PFSK-1 (cell line): ENCODE results near the gene PSMB1.

Experiments used
- FOXP2 ChIP-seq: optimal IDR thresholded peaks from 2 replicates; pipeline ENCODE3; 2011; ENCODE audit warnings: borderline replicate concordance, control low read depth, inconsistent platforms; ENCODE audit not compliant: insufficient read depth; ENCODE audit errors: extremely low read length, extremely low read depth
- POLR2AphosphoS5 ChIP-seq: IDR thresholded peaks from 2 replicates; pipeline ENCODE4 v1.6.1; 2012; ENCODE audit warnings: low read depth, mild to moderate bottlenecking, control low read depth, low read length, moderate library complexity
- REST ChIP-seq, 2 experiments: IDR thresholded peaks; 2 replicates each; pipeline versions ENCODE4 v1.6.1 to v1.8.0; 2011 to 2012; ENCODE audit warnings: low read depth in 2 of 2, low read length in 2 of 2, control low read depth in 1 of 2, inconsistent platforms in 1 of 2, mild to moderate bottlenecking in 1 of 2, moderate library complexity in 1 of 2; ENCODE audit not compliant: insufficient read depth in 1 of 2
- SIN3A ChIP-seq: IDR thresholded peaks from 2 replicates; pipeline ENCODE4 v1.6.1; 2012; ENCODE audit warnings: mild to moderate bottlenecking, low read length, moderate library complexity, borderline replicate concordance; ENCODE audit not compliant: insufficient read depth
- TAF1 ChIP-seq: IDR thresholded peaks from 2 replicates; pipeline ENCODE4 v1.6.1; 2012; ENCODE audit warnings: low read length, control low read depth, borderline replicate concordance; ENCODE audit not compliant: insufficient read depth

Gene PSMB1

GRCh38 chr6:170523256-170524171 is 29.6 kb downstream of the PSMB1 start:
- TF ChIP-seq POLR2AphosphoS5: no peak

GRCh38 chr6:170522565-170523183 is 30.4 kb downstream of the PSMB1 start:
- TF ChIP-seq POLR2AphosphoS5 (no peak), FOXP2 (no peak), REST (IDR thresholded peaks at IDR 0.05; ENCODE audit: insufficient read depth in 1 of 2, low read depth in 2 of 2, low read length in 2 of 2) (no peak), SIN3A (no peak)

- TF ChIP-seq SIN3A (no peak), TAF1 (no peak), POLR2AphosphoS5 (no peak), REST (IDR thresholded peaks at IDR 0.05; ENCODE audit: insufficient read depth in 1 of 2, low read depth in 2 of 2, low read length in 2 of 2) (no peak), FOXP2 (no peak)
Measured at GRCh38 chr6:170516783-170517616, 36.1 kb downstream of the PSMB1 start.

GRCh38 chr6:170514908-170515307 is 38.2 kb downstream of the PSMB1 start:
- TF ChIP-seq POLR2AphosphoS5 (no peak), REST (IDR thresholded peaks at IDR 0.05; ENCODE audit: insufficient read depth in 1 of 2, low read depth in 2 of 2, low read length in 2 of 2) (no peak), SIN3A (no peak), TAF1 (no peak), FOXP2 (no peak)

GRCh38 chr6:170512249-170512648 is 40.9 kb downstream of the PSMB1 start:
- TF ChIP-seq FOXP2: no peak
- TF ChIP-seq REST (IDR thresholded peaks at IDR 0.05; ENCODE audit: insufficient read depth in 1 of 2, low read depth in 2 of 2, low read length in 2 of 2): no peak
- no peak for TF ChIP-seq TAF1
- TF ChIP-seq POLR2AphosphoS5: no peak
- no peak for TF ChIP-seq SIN3A
